Stimulated activated CD4-positive, alpha-beta T cell treated with anti-CD3 and anti-CD28 coated beads, Interleukin-4, amount 100 ng/mL, for 48 hours (primary cell): ENCODE measurements around the gene CTNNBL1.

Experiments used
- DNase-seq, 2 donors: peaks; one replicate each; pipeline ENCODE4 v3.0.0-alpha.2; 2020; ENCODE audit warnings: low read depth in 2 of 2

Gene CTNNBL1

GRCh38 chr20:37816003-37816402 lies 122.2 kb downstream of the CTNNBL1 start:
- DNase-seq, result no peak

- DNase-seq, result no peak
These were observed 122.9 kb downstream of the CTNNBL1 start for GRCh38 chr20:37816726-37817125.

GRCh38 chr20:37821696-37822095 lies 127.9 kb downstream of the CTNNBL1 start:
- DNase-seq, result no peak

- DNase-seq, result no peak
These were observed 128.3 kb downstream of the CTNNBL1 start for GRCh38 chr20:37822141-37822601.

- no peak for DNase-seq
These were observed 129.6 kb downstream of the CTNNBL1 start for GRCh38 chr20:37823296-37823980.

GRCh38 chr20:37827605-37828004 lies 133.8 kb downstream of the CTNNBL1 start:
- no peak for DNase-seq

- no peak for DNase-seq
These were observed 134.9 kb downstream of the CTNNBL1 start for GRCh38 chr20:37828684-37829083.

- no peak for DNase-seq
These were observed 135.3 kb downstream of the CTNNBL1 start for GRCh38 chr20:37829128-37829527.

- no peak for DNase-seq
These were observed 139.5 kb downstream of the CTNNBL1 start for GRCh38 chr20:37833221-37833896.

GRCh38 chr20:37836926-37837325 lies 143.1 kb downstream of the CTNNBL1 start:
- no peak for DNase-seq

- DNase-seq, result no peak
These were observed 144.1 kb downstream of the CTNNBL1 start for GRCh38 chr20:37837924-37838323.

GRCh38 chr20:37838769-37839431 lies 145.1 kb downstream of the CTNNBL1 start:
- DNase-seq, result no peak

GRCh38 chr20:37839432-37839827 lies 145.6 kb downstream of the CTNNBL1 start:
- no peak for DNase-seq

- no peak for DNase-seq
These were observed 146.1 kb downstream of the CTNNBL1 start for GRCh38 chr20:37839955-37840354.

- DNase-seq, result no peak
These were observed 147.6 kb downstream of the CTNNBL1 start for GRCh38 chr20:37841389-37841788.

- DNase-seq, result no peak
These were observed 148.1 kb downstream of the CTNNBL1 start for GRCh38 chr20:37841971-37842370.

GRCh38 chr20:37845241-37845681 lies 151.4 kb downstream of the CTNNBL1 start:
- DNase-seq, result no peak

- DNase-seq, result no peak
These were observed 152.0 kb downstream of the CTNNBL1 start for GRCh38 chr20:37845878-37846277.

- no peak for DNase-seq
These were observed 152.7 kb downstream of the CTNNBL1 start for GRCh38 chr20:37846573-37846972.

- DNase-seq, result no peak
These were observed 154.9 kb downstream of the CTNNBL1 start for GRCh38 chr20:37848706-37849105.

- DNase-seq, result no peak
These were observed 155.3 kb downstream of the CTNNBL1 start for GRCh38 chr20:37849156-37849555.

- no peak for DNase-seq
These were observed 155.7 kb downstream of the CTNNBL1 start for GRCh38 chr20:37849566-37849965.
